Mesothelial cell of epicardium (in vitro differentiated cells): ENCODE measurements around the gene TAF15. TPM values are rescaled to one million over a fixed set of nuclear protein-coding genes. Genes with fewer than 3 reads are reported as not detected.

Source experiments
- DNase-seq, 2 experiments: peaks; one replicate each; pipeline ENCODE4 v3.0.0; 2021; ENCODE audit warnings: low spot score in 2 of 2; ENCODE audit not compliant: unreplicated experiment in 2 of 2
- H3K27ac Mint-ChIP-seq: 2 replicates; pipeline ENCODE4 v1.8.0; 2021; ENCODE audit warnings: mixed read lengths
- H3K27me3 Mint-ChIP-seq: 2 replicates; pipeline ENCODE4 v1.8.0; 2021; ENCODE audit warnings: low read depth, mixed read lengths
- H3K36me3 Mint-ChIP-seq: 2 replicates; pipeline ENCODE4 v1.8.0; 2021; ENCODE audit warnings: mixed read lengths
- H3K4me1 Mint-ChIP-seq: 2 replicates; pipeline ENCODE4 v1.8.0; 2021; ENCODE audit warnings: mixed read lengths
- H3K4me3 Mint-ChIP-seq: 2 replicates; pipeline ENCODE4 v1.8.0; 2021; ENCODE audit warnings: mild to moderate bottlenecking, moderate library complexity, mixed read lengths
- H3K9me3 Mint-ChIP-seq: 2 replicates; pipeline ENCODE4 v1.8.0; 2021; ENCODE audit warnings: mixed read lengths
- CTCF ChIP-seq: fragments of 200-600 bp; sonication (generic); IDR thresholded peaks from one replicate; pipeline ENCODE4 v1.5.0; 2021; ENCODE audit warnings: antibody characterized with exemption; ENCODE audit not compliant: unreplicated experiment
- total RNA-seq: library from RNA; stranded (reverse); gene quantifications from 3 replicates; pipeline ENCODE4 v1.2.1, GENCODE V29; 2021

The TAF15 gene
- total RNA-seq, 1 donor from 2014 or later: 225 TPM

GRCh38 chr17:35855965-35856364 lies 46.7 kb downstream of the TAF15 start:
- Mint-ChIP-seq H3K27me3 (no peaks in the 10 kb centered on the region), H3K27ac (no peak overlapping the region)
- DNase-seq: no peak

DNA sequence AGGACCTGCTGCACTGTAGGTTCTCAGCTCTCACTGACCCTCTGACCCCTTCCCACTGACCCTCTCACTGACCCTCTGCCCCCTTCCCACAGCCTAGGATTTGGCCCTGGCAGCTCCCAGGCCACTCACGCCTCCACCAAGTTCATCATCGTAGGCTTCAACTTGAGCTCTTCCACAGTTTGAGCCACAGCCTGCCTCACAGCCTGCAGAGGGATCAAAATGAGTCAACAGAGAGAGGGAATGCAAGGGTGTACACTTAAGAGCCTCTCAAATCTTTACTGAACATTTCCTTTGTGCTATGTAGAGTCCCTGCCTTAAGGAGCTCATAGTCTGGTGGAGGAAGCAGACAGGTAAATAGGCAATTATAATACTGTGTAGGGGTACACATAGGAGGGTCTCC lies 47.3 kb downstream of the TAF15 start:
- DNase-seq: no peak
- no peak overlapping the region for H3K27ac Mint-ChIP-seq
- H3K4me3 Mint-ChIP-seq: no peak overlapping the region
- H3K27me3 Mint-ChIP-seq: no peaks in the 10 kb centered on the region
- H3K4me1 Mint-ChIP-seq: no peaks in the 10 kb centered on the region
- H3K36me3 Mint-ChIP-seq: peaks cover 15% of the 10 kb centered on the region
- TF ChIP-seq CTCF: no peak
- no peaks in the 10 kb centered on the region for H3K9me3 Mint-ChIP-seq

More at GRCh38 chr17:35855965-35856364, 46.7 kb downstream of the TAF15 start:
- Mint-ChIP-seq H3K4me3 (no peak overlapping the region), H3K9me3 (no peaks in the 10 kb centered on the region), H3K4me1 (no peaks in the 10 kb centered on the region), H3K36me3 (peaks cover 19% of the 10 kb centered on the region)
- no peak for TF ChIP-seq CTCF

DNA sequence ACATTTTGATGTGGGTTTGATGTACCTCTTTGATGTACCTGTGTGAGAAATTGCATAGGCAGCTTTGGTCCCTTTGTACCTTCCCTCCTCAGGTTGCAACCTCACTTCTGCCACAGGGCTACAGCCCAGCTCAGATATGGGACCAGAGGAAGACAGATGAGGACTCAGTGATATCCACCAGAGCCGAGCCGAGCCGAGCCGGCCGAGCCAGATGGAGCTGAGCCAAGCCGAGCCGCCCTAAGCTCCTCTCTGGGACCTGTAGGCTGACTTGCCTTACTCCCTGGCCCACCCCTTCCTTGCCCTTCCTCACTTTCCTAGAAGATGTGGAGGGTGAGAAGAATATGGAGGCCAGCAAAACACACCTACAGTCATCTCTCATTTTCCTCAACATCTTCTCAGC lies 55.6 kb downstream of the TAF15 start:
- Mint-ChIP-seq H3K27ac (no peak overlapping the region), H3K4me1 (peaks cover 8% of the 10 kb centered on the region), H3K27me3 (no peaks in the 10 kb centered on the region), H3K9me3 (no peaks in the 10 kb centered on the region), H3K4me3 (no peak overlapping the region), H3K36me3 (peaks cover 7% of the 10 kb centered on the region)
- TF ChIP-seq CTCF: no peak
- no peak for DNase-seq

DNA sequence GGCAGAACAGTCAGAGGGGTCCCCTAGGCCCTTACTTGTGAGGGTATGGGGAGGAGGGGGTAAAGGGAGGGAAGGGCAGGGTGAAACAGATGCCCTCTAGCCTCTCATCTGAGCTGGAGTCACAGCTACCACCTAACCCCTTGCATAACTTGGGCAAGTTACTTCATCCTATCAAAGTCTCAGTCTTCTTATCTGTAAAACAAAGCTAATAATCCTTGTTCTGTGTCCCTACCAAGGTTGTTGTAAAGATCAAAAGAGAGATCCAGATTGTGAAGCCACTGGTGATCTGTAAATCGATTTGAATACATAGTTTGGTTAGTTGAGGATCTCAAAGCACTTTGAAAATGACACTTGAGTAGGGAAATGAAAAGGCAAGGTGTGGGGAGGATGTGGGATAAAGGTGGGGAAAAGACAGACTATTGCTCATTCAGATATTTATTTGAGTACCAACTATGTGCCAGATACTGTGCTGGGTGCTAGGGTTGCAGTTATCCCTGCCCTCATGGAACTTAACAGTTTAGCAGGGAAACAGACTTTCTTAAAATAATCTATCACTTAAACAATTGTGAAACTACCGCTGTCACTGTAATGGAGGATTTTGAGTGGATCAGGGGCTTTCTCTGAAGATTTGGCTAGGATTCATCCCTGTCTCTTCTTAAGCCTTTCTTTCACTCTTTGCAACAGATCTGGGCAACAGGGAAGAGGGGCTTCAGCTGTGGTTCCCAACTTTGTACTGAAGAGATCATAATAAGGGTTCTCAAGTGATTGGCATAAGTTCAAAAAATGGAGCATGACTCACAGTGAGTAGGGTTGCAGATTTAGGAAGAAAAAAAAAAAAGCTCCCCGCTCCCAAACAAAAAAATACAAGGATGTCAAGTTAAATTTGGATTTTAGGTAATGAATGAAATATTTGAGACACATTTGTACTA lies 56.4 kb downstream of the TAF15 start:
- H3K9me3 Mint-ChIP-seq: no peaks in the 10 kb centered on the region
- no peak for DNase-seq
- H3K36me3 Mint-ChIP-seq: peaks cover 7% of the 10 kb centered on the region
- H3K27ac Mint-ChIP-seq: no peak overlapping the region
- peaks cover 8% of the 10 kb centered on the region for H3K4me1 Mint-ChIP-seq
- no peak for TF ChIP-seq CTCF
- H3K4me3 Mint-ChIP-seq: no peak overlapping the region
- no peaks in the 10 kb centered on the region for H3K27me3 Mint-ChIP-seq

DNA sequence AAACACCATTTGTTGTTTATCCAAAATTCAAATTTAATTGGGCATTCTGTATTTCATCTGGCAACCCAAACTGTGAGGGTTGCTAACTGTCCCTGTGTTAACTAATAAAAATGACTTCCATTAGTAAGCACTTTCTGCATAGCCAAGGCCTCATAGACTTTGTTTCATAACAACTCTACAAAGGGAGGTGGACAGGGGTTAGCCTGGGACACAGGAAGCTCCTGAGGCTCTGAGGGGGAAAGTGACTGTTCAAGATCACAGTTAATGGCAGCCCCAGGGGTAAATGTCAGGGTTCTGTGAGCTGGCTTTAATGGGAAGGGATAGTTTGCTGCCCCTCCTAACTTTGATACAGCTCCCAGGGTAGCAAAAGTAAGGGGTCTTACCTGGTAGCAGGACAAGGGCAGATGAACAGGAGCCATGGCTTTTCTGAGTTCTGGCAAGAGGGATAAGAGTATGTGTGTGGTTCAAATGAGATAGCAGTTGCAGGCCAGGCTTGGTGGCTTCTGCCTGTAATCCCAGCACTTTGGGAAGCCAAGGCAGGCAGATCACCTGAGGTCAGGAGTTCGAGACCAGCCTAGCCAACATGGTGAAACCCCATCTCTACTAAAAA lies 57.2 kb downstream of the TAF15 start:
- peaks cover 8% of the 10 kb centered on the region for H3K4me1 Mint-ChIP-seq
- TF ChIP-seq CTCF: no peak
- no peak for DNase-seq
- no peak overlapping the region for H3K4me3 Mint-ChIP-seq
- no peak overlapping the region for H3K27ac Mint-ChIP-seq
- H3K9me3 Mint-ChIP-seq: no peaks in the 10 kb centered on the region
- H3K27me3 Mint-ChIP-seq: no peaks in the 10 kb centered on the region
- H3K36me3 Mint-ChIP-seq: peaks cover 5% of the 10 kb centered on the region
